Duodenal mucosa (tissue), 2 donors: ENCODE measurements around the gene ALDH3A2.
A peak's percentile ranks its signal among the peaks of the same experiment; 100 is the strongest.

Experiments
- H3K27ac ChIP-seq: one replicate; pipeline ENCODE4 v1.7.0; 2013; ENCODE audit warnings: low read depth, low read length
- H3K27me3 ChIP-seq, 2 donors: one replicate each; pipeline ENCODE4 v1.7.0; 2013; ENCODE audit warnings: low read length in 2 of 2, control low read depth in 1 of 2; ENCODE audit not compliant: insufficient read depth in 2 of 2, control insufficient read depth in 1 of 2
- H3K36me3 ChIP-seq, 2 donors: one replicate each; pipeline ENCODE4 v1.7.0; 2013; ENCODE audit warnings: low read length in 2 of 2, control low read depth in 1 of 2; ENCODE audit not compliant: insufficient read depth in 2 of 2, control insufficient read depth in 1 of 2
- H3K4me1 ChIP-seq, 2 donors: one replicate each; pipeline ENCODE4 v1.7.0; 2013; ENCODE audit warnings: low read length in 2 of 2, control low read depth in 1 of 2; ENCODE audit not compliant: insufficient read depth in 2 of 2, control insufficient read depth in 1 of 2
- H3K4me3 ChIP-seq, 2 donors: one replicate each; pipeline ENCODE4 v1.7.0; 2013; ENCODE audit warnings: low read length in 2 of 2, low read depth in 1 of 2
- H3K9ac ChIP-seq, 2 donors: one replicate each; pipeline ENCODE4 v1.7.0; 2013; ENCODE audit warnings: low read length in 2 of 2, low read depth in 1 of 2
- H3K9me3 ChIP-seq, 2 donors: one replicate each; pipeline ENCODE4 v1.7.0; 2013; ENCODE audit warnings: low read length in 2 of 2, control low read depth in 1 of 2; ENCODE audit not compliant: control insufficient read depth in 1 of 2

ALDH3A2 gene

DNA sequence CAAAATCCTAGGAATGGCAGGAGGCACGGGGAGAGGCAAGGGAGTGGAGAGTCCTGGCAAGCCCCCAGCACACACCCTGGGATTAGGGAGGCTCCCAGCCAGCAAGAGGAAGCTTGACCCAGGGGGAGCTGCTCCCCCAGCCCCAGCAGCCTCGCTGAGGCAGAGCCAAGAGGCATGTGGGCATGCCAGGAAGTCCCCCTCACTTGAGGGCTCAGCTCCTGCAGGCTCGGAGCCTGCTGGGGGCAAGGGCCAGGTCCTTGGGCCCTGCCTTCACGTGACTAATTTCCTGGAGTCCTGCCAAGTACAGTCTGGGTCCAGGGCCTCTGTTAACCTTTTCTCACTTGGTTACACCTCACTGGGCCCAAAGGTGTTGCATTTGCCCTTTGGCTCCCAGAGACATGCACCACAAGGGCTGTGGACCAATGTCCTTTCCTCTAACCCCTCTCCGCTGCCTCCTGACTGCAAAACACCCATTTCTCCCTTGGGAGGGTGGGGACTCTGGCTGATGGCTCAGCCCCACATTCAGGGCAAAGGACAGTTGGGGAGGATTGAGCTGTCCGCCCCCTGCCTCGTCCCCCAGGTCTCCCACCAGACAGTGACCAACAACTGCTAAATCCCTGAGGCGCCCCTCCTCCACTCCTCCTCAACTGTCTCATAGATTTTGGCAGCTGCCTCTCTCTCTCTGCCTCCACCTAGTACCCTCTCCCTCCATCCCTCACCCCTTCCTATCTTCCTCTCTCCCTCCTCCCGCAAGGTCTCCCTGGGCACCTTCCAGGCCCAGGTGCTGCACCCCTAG is 72.3 kb downstream of the ALDH3A2 start:
- H3K27ac ChIP-seq: peak overlapping the region; percentile 4
- H3K36me3 ChIP-seq: no peaks in the 10 kb centered on the region
- H3K4me3 ChIP-seq: peak overlapping the region; percentile 21
- no peaks in the 10 kb centered on the region for H3K9me3 ChIP-seq
- H3K27me3 ChIP-seq: no peaks in the 10 kb centered on the region
- H3K9ac ChIP-seq: no peak overlapping the region
- peaks cover 48 to 50% of the 10 kb centered on the region in 2 donors for H3K4me1 ChIP-seq

DNA sequence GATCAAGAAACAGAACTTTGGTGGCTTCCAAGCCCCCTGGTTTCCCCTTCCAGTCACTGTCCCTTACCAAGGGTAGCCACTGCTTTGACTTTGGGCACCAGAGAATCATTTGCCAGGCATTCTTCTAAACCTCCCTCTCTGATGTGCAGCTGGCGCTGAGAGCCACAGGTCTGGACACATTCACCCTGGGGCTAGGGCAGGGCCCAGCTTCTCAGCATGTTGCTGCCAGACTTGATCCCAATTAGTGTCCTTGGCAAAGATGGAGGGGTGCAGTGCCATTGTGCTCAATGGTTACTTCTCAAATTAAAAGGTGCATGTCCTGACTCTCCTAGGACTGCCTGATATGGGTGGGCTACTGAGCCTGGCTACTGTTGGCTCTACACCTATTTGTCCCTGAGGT is 75.4 kb downstream of the ALDH3A2 start:
- peak overlapping the region in 1 of 2 donors; percentile 40 for H3K4me3 ChIP-seq
- no peaks in the 10 kb centered on the region for H3K36me3 ChIP-seq
- H3K27ac ChIP-seq: no peak overlapping the region
- no peaks in the 10 kb centered on the region for H3K27me3 ChIP-seq
- H3K9me3 ChIP-seq: no peaks in the 10 kb centered on the region
- H3K9ac ChIP-seq: no peak overlapping the region
- H3K4me1 ChIP-seq: peaks cover 41 to 42% of the 10 kb centered on the region in 2 donors

DNA sequence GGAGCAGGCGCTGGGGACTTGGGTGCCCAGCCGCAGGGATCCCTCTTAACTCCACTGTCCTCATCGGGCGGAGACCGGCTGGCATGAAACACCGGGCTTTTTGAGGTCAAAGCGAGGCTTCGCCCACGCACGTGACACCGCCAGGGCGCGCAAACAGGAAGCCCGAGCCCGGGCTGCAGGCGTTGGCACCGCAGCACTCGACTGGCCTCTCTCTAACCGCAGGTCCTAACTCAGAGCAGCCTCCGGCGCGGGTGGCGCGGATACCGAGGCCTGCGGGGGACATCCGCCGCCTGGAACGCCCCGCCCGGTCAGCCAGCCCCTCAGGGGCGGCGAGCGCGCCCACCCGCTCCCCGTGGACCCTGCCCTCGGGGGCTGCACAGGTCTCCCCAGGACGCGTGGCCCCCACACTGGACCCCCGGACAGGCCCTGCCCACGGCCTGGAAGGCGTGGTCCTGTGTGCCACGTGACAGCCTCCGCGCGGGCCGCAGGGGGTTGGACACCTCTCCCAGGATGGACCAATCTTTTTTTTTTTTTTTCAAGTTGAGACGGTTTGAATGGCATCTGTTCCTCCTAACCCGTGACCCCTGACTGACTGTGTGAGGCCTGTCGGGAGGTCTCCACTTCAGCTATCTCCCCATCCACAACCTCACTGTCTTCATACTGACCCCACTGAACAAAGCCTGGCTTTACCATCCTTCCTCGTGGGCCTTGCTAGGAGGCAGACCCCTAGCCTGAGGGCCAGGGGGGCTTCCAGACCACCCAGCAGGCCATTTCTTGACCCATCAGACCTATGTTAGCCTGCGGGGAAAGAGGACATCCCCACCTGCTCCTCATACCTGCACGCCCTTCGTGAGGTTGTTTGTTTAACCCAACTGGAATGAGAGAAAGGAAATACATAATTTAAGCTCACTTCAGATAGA is 76.2 kb downstream of the ALDH3A2 start:
- Histone ChIP-seq H3K36me3 (no peaks in the 10 kb centered on the region), H3K27ac (no peak overlapping the region), H3K9ac (peak overlapping the region in 1 of 2 donors; percentile 6)

DNA sequence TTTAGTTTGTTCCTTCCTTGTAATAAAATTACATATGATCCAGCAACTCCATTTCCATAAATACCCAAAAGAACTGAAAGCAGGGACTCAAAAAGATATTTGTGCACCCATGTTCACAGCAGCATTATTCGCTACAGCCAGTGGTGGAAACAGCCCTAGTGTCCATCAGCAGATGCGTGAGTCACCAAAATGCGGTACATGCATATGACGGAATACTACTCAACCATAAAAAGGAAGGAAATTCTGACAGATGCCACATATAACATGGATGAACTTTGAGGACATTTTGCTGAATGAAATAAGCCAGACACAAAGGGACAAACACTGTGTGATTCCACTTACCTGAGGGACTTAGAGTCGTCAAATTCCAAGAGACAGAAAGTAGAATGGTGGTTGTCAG is 76.9 kb downstream of the ALDH3A2 start:
- no peaks in the 10 kb centered on the region for H3K9me3 ChIP-seq
- no peak overlapping the region for H3K4me3 ChIP-seq
- no peak overlapping the region for H3K9ac ChIP-seq
- H3K36me3 ChIP-seq: no peaks in the 10 kb centered on the region
- no peaks in the 10 kb centered on the region for H3K27me3 ChIP-seq
- H3K27ac ChIP-seq: no peak overlapping the region
- peaks cover 28% of the 10 kb centered on the region in 2 donors for H3K4me1 ChIP-seq

More for the DNA sequence above, 76.2 kb downstream of the ALDH3A2 start:
- no peaks in the 10 kb centered on the region for H3K27me3 ChIP-seq
- peaks cover 35 to 36% of the 10 kb centered on the region in 2 donors for H3K4me1 ChIP-seq
- H3K4me3 ChIP-seq: peak overlapping the region; percentile 40 to 54
- no peaks in the 10 kb centered on the region for H3K9me3 ChIP-seq

DNA sequence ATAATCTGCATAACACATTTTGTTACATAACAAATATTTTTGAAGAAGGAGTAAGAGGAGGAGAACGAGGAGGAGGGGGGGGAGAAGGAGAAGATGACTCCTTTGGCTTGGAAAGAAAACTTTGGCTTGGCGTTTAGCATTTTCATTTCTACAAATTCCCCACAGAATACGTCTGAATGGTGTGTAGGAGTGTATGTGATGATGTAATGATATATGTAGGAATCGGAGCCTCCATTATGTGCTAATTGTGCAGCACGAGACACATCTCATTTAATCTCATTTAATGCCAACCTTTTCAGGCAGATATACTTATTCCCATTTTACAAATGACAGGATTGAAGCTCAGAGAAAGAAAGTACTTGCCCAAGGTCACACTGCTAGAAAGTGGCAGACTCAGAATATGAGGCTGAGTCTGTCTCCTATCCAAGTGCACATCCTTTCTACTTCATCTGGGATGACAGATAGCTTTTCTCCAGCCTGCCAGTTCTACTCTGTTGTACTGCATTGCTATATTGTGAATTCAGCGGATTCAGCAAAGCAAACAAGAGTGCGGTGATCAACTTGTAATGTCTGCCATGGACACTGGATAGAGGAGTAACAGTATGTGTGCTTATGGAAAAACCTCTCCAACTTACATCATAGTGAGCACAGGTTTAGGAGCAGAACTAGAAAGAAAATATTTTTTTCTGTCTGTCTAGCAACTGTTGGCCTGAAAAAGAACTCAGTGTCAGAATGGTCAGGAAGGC is 78.3 kb downstream of the ALDH3A2 start:
- H3K4me1 ChIP-seq: peaks cover 15 to 19% of the 10 kb centered on the region in 2 donors

More for the DNA sequence above, 78.3 kb downstream of the ALDH3A2 start:
- Histone ChIP-seq H3K36me3 (no peaks in the 10 kb centered on the region), H3K27ac (peak overlapping the region; percentile 8), H3K9me3 (no peaks in the 10 kb centered on the region), H3K27me3 (no peaks in the 10 kb centered on the region), H3K9ac (no peak overlapping the region), H3K4me3 (no peak overlapping the region)
